A673 (cell line): ENCODE data around the gene STMN3.

Source experiments
- EZH2 ChIP-seq: fragments of 200-600 bp; sonication (generic); IDR thresholded peaks from 2 replicates; pipeline ENCODE4 v1.6.1; 2017; ENCODE audit warnings: borderline replicate concordance, low read depth, mild to moderate bottlenecking, mixed read lengths, antibody characterized with exemption, low read length; ENCODE audit not compliant: poor library complexity, severe bottlenecking
- TF ChIP-seq, protein P1 (sequence below): fragments of 300-800, 200-600 bp; sonication (generic); conservative IDR thresholded peaks from 2 replicates; pipeline ENCODE4 v1.5.1; 2017; ENCODE audit warnings: low read depth, mild to moderate bottlenecking, antibody characterized with exemption, low read length, moderate library complexity, mixed read lengths

DNA sequence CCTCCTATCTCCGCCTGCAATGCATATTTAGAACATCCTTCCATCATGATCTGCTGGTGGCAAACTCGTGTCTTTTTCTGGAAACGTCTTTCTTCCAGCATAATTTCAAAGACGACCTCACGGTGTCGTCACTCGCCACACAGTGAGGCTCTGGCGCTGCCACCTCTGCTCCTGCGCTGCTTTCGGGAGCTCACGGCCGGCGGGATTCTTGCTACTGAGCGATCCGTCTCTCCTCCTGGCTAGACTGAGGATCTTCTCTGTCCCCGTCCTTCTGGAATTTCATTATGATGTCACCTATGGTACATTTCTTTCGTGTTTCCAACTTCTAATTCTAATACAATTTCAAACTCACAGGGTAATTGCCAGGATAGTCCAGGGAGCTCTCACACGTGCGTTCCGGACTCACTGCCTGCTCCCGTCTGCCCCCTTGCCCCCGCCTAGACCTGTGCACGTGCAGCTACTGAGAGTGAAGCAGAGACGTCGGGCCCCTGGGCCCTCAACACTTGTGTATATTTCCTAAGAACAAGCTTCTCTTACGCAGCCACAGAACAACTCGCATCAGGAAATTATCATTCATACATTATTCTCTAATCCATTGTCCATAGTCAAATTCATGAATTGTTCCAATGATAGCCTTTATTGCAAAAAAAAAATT is 53.7 kb downstream of the STMN3 start:
- TF ChIP-seq, protein P1, sequence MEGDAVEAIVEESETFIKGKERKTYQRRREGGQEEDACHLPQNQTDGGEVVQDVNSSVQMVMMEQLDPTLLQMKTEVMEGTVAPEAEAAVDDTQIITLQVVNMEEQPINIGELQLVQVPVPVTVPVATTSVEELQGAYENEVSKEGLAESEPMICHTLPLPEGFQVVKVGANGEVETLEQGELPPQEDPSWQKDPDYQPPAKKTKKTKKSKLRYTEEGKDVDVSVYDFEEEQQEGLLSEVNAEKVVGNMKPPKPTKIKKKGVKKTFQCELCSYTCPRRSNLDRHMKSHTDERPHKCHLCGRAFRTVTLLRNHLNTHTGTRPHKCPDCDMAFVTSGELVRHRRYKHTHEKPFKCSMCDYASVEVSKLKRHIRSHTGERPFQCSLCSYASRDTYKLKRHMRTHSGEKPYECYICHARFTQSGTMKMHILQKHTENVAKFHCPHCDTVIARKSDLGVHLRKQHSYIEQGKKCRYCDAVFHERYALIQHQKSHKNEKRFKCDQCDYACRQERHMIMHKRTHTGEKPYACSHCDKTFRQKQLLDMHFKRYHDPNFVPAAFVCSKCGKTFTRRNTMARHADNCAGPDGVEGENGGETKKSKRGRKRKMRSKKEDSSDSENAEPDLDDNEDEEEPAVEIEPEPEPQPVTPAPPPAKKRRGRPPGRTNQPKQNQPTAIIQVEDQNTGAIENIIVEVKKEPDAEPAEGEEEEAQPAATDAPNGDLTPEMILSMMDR: no peak
- TF ChIP-seq EZH2: no peak
